Measurements from ENCODE around the gene PPARD. TPM values are rescaled to one million over a fixed set of nuclear protein-coding genes. Genes with fewer than 3 reads are reported as not detected.
"Not testable (repeated sequence)": the region's sequence is repeated elsewhere in the genome, so short reads cannot be mapped to it uniquely, and the experiment has no call there.

PPARD gene
- total RNA-seq, 1 experiment from 2014 or later = 38.4 TPM

GRCh38 chr6:35436071-35436857 is 93.9 kb downstream of the PPARD start:
- no peaks in the 10 kb centered on the region for H3K9me2 ChIP-seq (ENCODE audit: insufficient read depth)
- DNase-seq (ENCODE audit: low read depth, low spot score) (no peak), ATAC-seq (no peak)
- no peak overlapping the region for H3K27ac ChIP-seq (ENCODE audit: low read depth, low read length)
- H3K4me2 ChIP-seq (ENCODE audit: low read length) = no peak overlapping the region
- no peaks in the 10 kb centered on the region for H3K27me3 ChIP-seq (ENCODE audit: insufficient read depth, low read length)
- ChIA-PET POLR2A (no interaction called here), RAD21 (ENCODE audit: low non-redundant PET in 1 of 2, low total read pairs in 2 of 2, uncharacterized antibody in 2 of 2, unreplicated experiment in 2 of 2) (no interaction called here), CTCF (interaction anchor here (1.0 kb wide), 1 partner anchor 95 kb away, joined by 3 read pairs; the partner anchor contains the start of gene PPARD)
- no peaks in the 10 kb centered on the region for H3K9me3 ChIP-seq (ENCODE audit: control insufficient read depth in 1 of 2, insufficient read depth in 1 of 2, low read depth in 1 of 2, low read length in 2 of 2)
- no peaks in the 10 kb centered on the region for H3K4me1 ChIP-seq (ENCODE audit: control insufficient read depth in 1 of 2, insufficient read depth in 2 of 2, low read length in 2 of 2)
- no peaks in the 10 kb centered on the region for H4K20me1 ChIP-seq (ENCODE audit: insufficient read depth)
- no peak overlapping the region for H3K4me3 ChIP-seq (replicated peaks in 1 of 2; ENCODE audit: low read depth in 1 of 2, low read length in 2 of 2)
- intact Hi-C loops (cut with micrococcal nuclease) = no loop called here
- H3K9ac ChIP-seq (ENCODE audit: low read length) = no peak overlapping the region
- H3K36me3 ChIP-seq (ENCODE audit: control insufficient read depth in 1 of 2, insufficient read depth in 2 of 2, low read length in 2 of 2) = no peaks in the 10 kb centered on the region
- no peaks in the 10 kb centered on the region for H3K79me2 ChIP-seq (ENCODE audit: insufficient read depth, low read length)
- H2AFZ ChIP-seq (ENCODE audit: low read depth, low read length, poor library complexity, severe bottlenecking) = no peak overlapping the region
- no TSS peak for BruUV-seq (replicated peaks)
- TF ChIP-seq CTCF (IDR thresholded peaks at IDR 0.05 in 2 of 3, conservative IDR thresholded peaks at IDR 0.05 in 1 of 3; ENCODE audit: borderline replicate concordance in 1 of 3, insufficient read depth in 1 of 3, low read depth in 2 of 3, low read length in 2 of 3) = no peak
- no peak for TF ChIP-seq SRF (IDR thresholded peaks at IDR 0.05; ENCODE audit: low read depth)
- TF ChIP-seq REST (IDR thresholded peaks at IDR 0.05; ENCODE audit: low read depth) = no peak
- no peak for TF ChIP-seq EZH2 (IDR thresholded peaks at IDR 0.05)
- no peak for TF ChIP-seq ZBTB33 (IDR thresholded peaks at IDR 0.05; ENCODE audit: extremely low read depth, insufficient replicate concordance, low read length)
- TF ChIP-seq ATF3 (IDR thresholded peaks at IDR 0.05) = no peak

- CTCF ChIA-PET; H3K36me3 ChIP-seq (ENCODE audit: control insufficient read depth in 1 of 2, insufficient read depth in 2 of 2, low read length in 2 of 2); intact Hi-C loops (cut with micrococcal nuclease): not testable (repeated sequence)
These were observed 96.2 kb downstream of the PPARD start for GRCh38 chr6:35438378-35439065.

More at GRCh38 chr6:35438378-35439065, 96.2 kb downstream of the PPARD start:
- H3K79me2 ChIP-seq (ENCODE audit: insufficient read depth, low read length); H3K9me2 ChIP-seq (ENCODE audit: insufficient read depth); ATAC-seq; H3K27ac ChIP-seq (ENCODE audit: low read depth, low read length); BruUV-seq (replicated peaks); H3K9me3 ChIP-seq (ENCODE audit: control insufficient read depth in 1 of 2, insufficient read depth in 1 of 2, low read depth in 1 of 2, low read length in 2 of 2); H4K20me1 ChIP-seq (ENCODE audit: insufficient read depth); H3K4me1 ChIP-seq (ENCODE audit: control insufficient read depth in 1 of 2, insufficient read depth in 2 of 2, low read length in 2 of 2); POLR2A ChIA-PET; H3K9ac ChIP-seq (ENCODE audit: low read length); H3K27me3 ChIP-seq (ENCODE audit: insufficient read depth, low read length); H3K4me2 ChIP-seq (ENCODE audit: low read length); H3K4me3 ChIP-seq (replicated peaks in 1 of 2; ENCODE audit: low read depth in 1 of 2, low read length in 2 of 2); H2AFZ ChIP-seq (ENCODE audit: low read depth, low read length, poor library complexity, severe bottlenecking); DNase-seq (ENCODE audit: low read depth, low spot score); RAD21 ChIA-PET (ENCODE audit: low non-redundant PET in 1 of 2, low total read pairs in 2 of 2, uncharacterized antibody in 2 of 2, unreplicated experiment in 2 of 2): not testable (repeated sequence)
